ENCODE results near the gene KCTD2. TPM values are rescaled to one million over a fixed set of nuclear protein-coding genes. Genes with fewer than 3 reads are reported as not detected.

KCTD2 gene
- total RNA-seq, 3 donors from 2014 or later (not counting 1 experiment from before 2014, with no cell fraction given) = 17.4 to 27.0 (median 24.7) TPM

GRCh38 chr17:75011401-75012095 lies 35.5 kb upstream of the KCTD2 start:
- DNase-seq (peak in 1 of 2 donors; percentile 13), ATAC-seq (no peak)
- H3K9me3 Mint-ChIP-seq = no peaks in the 10 kb centered on the region
- peaks cover 17 to 33% of the 10 kb centered on the region in 2 donors for H3K4me1 Mint-ChIP-seq
- TF ChIP-seq CTCF (IDR thresholded peaks at IDR 0.05) = no peak
- H3K36me3 Mint-ChIP-seq = no peaks in the 10 kb centered on the region
- 95% methylated on average over 13 of the region's 13 CpGs for WGBS (ENCODE audit: insufficient coverage)
- intact Hi-C loops (cut with micrococcal nuclease) = loop anchor here (2.0 kb wide), 2 partner anchors 35 to 51 kb away; partner anchors contain the start of genes ATP5PD and KCTD2
- H3K4me3 Mint-ChIP-seq = peak overlapping the region; percentile 95
- no peak overlapping the region for H3K4me3 ChIP-seq (ENCODE audit: low read length)
- H3K27me3 ChIP-seq (ENCODE audit: control insufficient read depth, insufficient read depth, low read length) = no peaks in the 10 kb centered on the region
- no peaks in the 10 kb centered on the region for H3K9me3 ChIP-seq (ENCODE audit: control insufficient read depth, insufficient read depth, low read length)
- H3K36me3 ChIP-seq (ENCODE audit: control insufficient read depth, insufficient read depth, low read length) = no peaks in the 10 kb centered on the region
- H3K27me3 Mint-ChIP-seq (ENCODE audit: low read depth in 2 of 2) = no peaks in the 10 kb centered on the region
- peak overlapping the region; percentile 82 for H3K27ac ChIP-seq (ENCODE audit: low read length)
- H3K4me1 ChIP-seq (ENCODE audit: control insufficient read depth, insufficient read depth, low read length) = peaks cover 16% of the 10 kb centered on the region
- peak overlapping the region; percentile 88 to 95 for H3K27ac Mint-ChIP-seq

- H3K4me1 ChIP-seq (ENCODE audit: control insufficient read depth, insufficient read depth, low read length) = peaks cover 16% of the 10 kb centered on the region
- H3K27me3 ChIP-seq (ENCODE audit: control insufficient read depth, insufficient read depth, low read length) = no peaks in the 10 kb centered on the region
- H3K27me3 Mint-ChIP-seq (ENCODE audit: low read depth in 2 of 2) = no peaks in the 10 kb centered on the region
- peak overlapping the region; percentile 82 for H3K27ac ChIP-seq (ENCODE audit: low read length)
- TF ChIP-seq CTCF (IDR thresholded peaks at IDR 0.05) = no peak
- H3K36me3 Mint-ChIP-seq = no peaks in the 10 kb centered on the region
- H3K4me3 Mint-ChIP-seq = peak overlapping the region; percentile 95
- peaks cover 17 to 33% of the 10 kb centered on the region in 2 donors for H3K4me1 Mint-ChIP-seq
- H3K9me3 ChIP-seq (ENCODE audit: control insufficient read depth, insufficient read depth, low read length) = no peaks in the 10 kb centered on the region
- WGBS (ENCODE audit: insufficient coverage) = 78% methylated on average over 5 of the region's 5 CpGs
- ATAC-seq = no peak
- DNase-seq = no peak
- peak overlapping the region; percentile 76 for H3K4me3 ChIP-seq (ENCODE audit: low read length)
- no peaks in the 10 kb centered on the region for H3K9me3 Mint-ChIP-seq
- peak overlapping the region; percentile 88 to 95 for H3K27ac Mint-ChIP-seq
- intact Hi-C loops (cut with micrococcal nuclease) = loop anchor here (2.0 kb wide), 2 partner anchors 35 to 51 kb away; partner anchors contain the start of genes ATP5PD and KCTD2
- no peaks in the 10 kb centered on the region for H3K36me3 ChIP-seq (ENCODE audit: control insufficient read depth, insufficient read depth, low read length)
Measured at GRCh38 chr17:75012096-75012345, 35.0 kb upstream of the KCTD2 start.

GRCh38 chr17:75012346-75013091 lies 34.5 kb upstream of the KCTD2 start, which contains the start of gene MRPL58:
Gene MRPL58 (plus strand): TSS chr17:75012670. CDS start chr17:75012687, 17 bp downstream.
- peak within 1 kb of the TSS; percentile 88 to 95 for H3K27ac Mint-ChIP-seq
- no peaks in the 10 kb centered on the region for H3K9me3 ChIP-seq (ENCODE audit: control insufficient read depth, insufficient read depth, low read length)
- DNase-seq = peak; percentile 81 to 88
- no peaks in the 10 kb centered on the region for H3K9me3 Mint-ChIP-seq
- intact Hi-C loops (cut with micrococcal nuclease) = loop anchor here (2.0 kb wide), 2 partner anchors 34 to 52 kb away; partner anchors contain the start of genes ATP5PD and KCTD2
- no peaks in the 10 kb centered on the region for H3K36me3 Mint-ChIP-seq
- peak within 1 kb of the TSS; percentile 95 for H3K4me3 Mint-ChIP-seq
- peak; percentile 93 to 95 (median 95) for ATAC-seq
- peaks cover 17 to 33% of the 10 kb centered on the region in 2 donors for H3K4me1 Mint-ChIP-seq
- TF ChIP-seq CTCF (IDR thresholded peaks at IDR 0.05) = peak; percentile 59
- no peaks in the 10 kb centered on the region for H3K27me3 Mint-ChIP-seq (ENCODE audit: low read depth in 2 of 2)
- H3K27me3 ChIP-seq (ENCODE audit: control insufficient read depth, insufficient read depth, low read length) = no peaks in the 10 kb centered on the region
- peak within 1 kb of the TSS; percentile 82 for H3K27ac ChIP-seq (ENCODE audit: low read length)
- H3K4me1 ChIP-seq (ENCODE audit: control insufficient read depth, insufficient read depth, low read length) = peaks cover 16% of the 10 kb centered on the region
- WGBS (ENCODE audit: insufficient coverage) = 4% methylated on average over 63 of the region's 63 CpGs
- peak within 1 kb of the TSS; percentile 76 for H3K4me3 ChIP-seq (ENCODE audit: low read length)
- H3K36me3 ChIP-seq (ENCODE audit: control insufficient read depth, insufficient read depth, low read length) = no peaks in the 10 kb centered on the region
